Right lobe of liver (tissue), 4 donors: ENCODE results near the gene CEP20.

Experiments used
- CTCF ChIP-seq, 4 donors: fragments of 200-600 bp in 3 of 4; fragments of 450-650 bp in 1 of 4; IDR thresholded peaks; one replicate each; pipeline versions ENCODE4 v1.5.1 to v1.8.0; 2016 to 2022; ENCODE audit warnings: antibody characterized with exemption in 4 of 4, mild to moderate bottlenecking in 2 of 4
- POLR2A ChIP-seq: fragments of 450-650 bp; IDR thresholded peaks from one replicate; pipeline ENCODE4 v1.6.1; 2017; ENCODE audit warnings: antibody characterized with exemption, mild to moderate bottlenecking
- donor health status: DM: no; HTN: no; CAD: no.
- donor health status: DM: no; HTN: no; CAD: no.
- donor health status: DM: no; HTN: yes; CAD: no.

- no peak for TF ChIP-seq CTCF (IDR thresholded peaks at IDR 0.05)
- TF ChIP-seq POLR2A, result no peak
Observed at GRCh38 chr16:15825750-15826305, 62.6 kb downstream of the CEP20 start.
